Left lobe of liver (tissue), 2 donors: ENCODE data around the gene NTSR1. TPM values are rescaled to one million over a fixed set of nuclear protein-coding genes. Genes with fewer than 3 reads are reported as not detected.

Experiments used
- ATAC-seq: fragments of 200-7000 bp; cut with Tn5 transposase; one replicate; pipeline ENCODE4 v1.9.1; 2020; ENCODE audit warnings: mild to moderate bottlenecking, moderate library complexity
- DNase-seq: peaks from one replicate; pipeline ENCODE4 v3.0.0-alpha.2; 2020; ENCODE audit warnings: low spot score
- total RNA-seq: library from RNA; stranded (reverse); gene quantifications from one replicate; pipeline ENCODE4 v1.2.1, GENCODE V29; 2021
- donor health status: DM: no; HTN: no; CAD: no; lungs with moderate emphysema.
- donor health status: DM: no; HTN: yes; CAD: no.

NTSR1 gene
- total RNA-seq, 1 donor from 2014 or later = 0.10 TPM

- ATAC-seq (peak; percentile 38), DNase-seq (peak; percentile 84)
Measured at GRCh38 chr20:62797671-62798532, 89.3 kb downstream of the NTSR1 start.

DNA sequence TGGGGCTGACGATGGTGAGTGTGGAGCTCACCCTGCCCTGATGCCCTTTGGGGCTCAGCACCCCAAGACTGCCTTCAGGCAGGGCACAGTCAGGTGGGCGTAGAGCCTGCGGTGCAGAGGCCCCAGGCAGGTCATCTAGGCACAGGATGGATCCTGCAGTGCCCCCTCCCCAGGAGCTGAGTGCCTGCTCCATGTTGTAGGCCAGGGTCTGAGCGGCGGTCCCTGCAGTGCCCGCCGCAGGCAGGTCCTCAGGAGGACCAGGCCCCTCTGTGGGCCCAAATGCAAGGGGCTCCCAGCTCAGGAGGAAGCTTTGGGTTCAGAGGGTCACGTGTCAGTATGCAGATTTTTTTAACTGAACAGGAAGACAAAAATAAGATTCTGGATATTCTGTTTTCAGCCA is 90.4 kb downstream of the NTSR1 start:
- DNase-seq = no peak

GRCh38 chr20:62799459-62799858 is 90.8 kb downstream of the NTSR1 start:
- no peak for DNase-seq
- ATAC-seq = no peak

More for the DNA sequence above, 90.4 kb downstream of the NTSR1 start:
- no peak for ATAC-seq

DNA sequence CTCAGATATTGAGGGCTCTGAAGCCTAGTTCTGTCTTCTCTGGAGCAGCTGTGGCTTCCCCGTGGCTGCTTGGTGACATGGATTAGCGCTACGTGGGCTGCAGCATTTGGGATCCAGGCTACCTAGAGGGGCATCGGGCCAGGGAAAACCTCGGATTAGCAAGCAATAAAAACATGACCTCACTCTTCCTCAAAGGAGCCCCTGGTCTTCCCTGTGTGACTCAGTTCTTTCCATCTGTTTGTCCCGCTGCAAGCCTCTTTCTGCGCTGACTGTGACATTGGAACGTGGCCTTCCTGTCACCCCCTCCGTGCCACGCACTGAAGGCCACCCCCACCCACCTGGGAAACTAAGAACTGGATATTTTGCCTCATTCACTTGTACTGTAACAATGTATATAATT is 91.2 kb downstream of the NTSR1 start:
- DNase-seq (no peak), ATAC-seq (no peak)

DNA sequence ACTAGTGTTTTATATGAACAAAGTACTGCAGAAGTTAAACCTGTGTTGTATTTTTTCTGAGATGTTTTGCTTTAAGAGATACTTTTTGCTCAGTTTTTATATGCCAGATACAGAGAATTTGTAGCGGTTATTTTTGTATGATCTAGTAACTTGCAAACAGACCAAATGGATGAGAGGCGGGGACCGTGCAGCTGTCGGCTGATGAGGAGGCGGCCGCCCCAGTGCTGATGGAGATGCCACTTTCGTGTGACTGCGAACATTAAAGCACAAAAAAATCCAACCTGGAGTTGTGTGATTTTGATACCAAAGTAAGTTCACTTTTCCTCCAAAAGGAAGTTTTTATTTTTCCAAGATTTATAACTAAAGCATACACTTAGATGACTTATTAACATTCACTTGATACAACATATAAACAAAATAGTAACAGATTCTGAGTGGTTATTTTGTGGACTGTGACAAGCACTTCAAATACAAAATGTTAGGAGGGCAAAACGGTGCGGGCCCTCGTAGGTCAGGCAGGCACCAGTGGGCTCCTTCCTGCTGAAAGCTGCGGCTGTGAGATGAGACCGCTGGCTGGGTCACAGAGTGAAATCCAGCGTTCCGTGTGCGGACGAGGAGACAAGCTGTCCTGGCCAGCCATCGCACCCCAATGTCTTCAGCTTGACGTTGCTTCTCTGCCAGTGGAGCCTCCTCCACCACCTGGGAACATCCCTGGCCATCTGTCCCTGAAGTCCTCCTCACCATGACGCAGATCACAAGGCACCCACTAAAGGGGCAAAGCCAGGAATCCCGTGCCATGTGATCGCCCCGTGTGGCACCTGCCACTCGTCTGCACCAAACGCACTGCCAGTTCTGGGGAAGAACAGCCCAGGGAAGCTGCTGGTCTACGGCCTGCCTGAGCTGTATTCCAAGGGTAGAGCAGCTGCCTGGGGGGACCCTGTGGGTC is 92.0 kb downstream of the NTSR1 start:
- ATAC-seq (no peak), DNase-seq (no peak)

- DNase-seq (no peak), ATAC-seq (no peak)
Measured at GRCh38 chr20:62801284-62802010, 92.8 kb downstream of the NTSR1 start.

- no peak for DNase-seq
- ATAC-seq = no peak
Measured at GRCh38 chr20:62802026-62802712, 93.5 kb downstream of the NTSR1 start.

DNA sequence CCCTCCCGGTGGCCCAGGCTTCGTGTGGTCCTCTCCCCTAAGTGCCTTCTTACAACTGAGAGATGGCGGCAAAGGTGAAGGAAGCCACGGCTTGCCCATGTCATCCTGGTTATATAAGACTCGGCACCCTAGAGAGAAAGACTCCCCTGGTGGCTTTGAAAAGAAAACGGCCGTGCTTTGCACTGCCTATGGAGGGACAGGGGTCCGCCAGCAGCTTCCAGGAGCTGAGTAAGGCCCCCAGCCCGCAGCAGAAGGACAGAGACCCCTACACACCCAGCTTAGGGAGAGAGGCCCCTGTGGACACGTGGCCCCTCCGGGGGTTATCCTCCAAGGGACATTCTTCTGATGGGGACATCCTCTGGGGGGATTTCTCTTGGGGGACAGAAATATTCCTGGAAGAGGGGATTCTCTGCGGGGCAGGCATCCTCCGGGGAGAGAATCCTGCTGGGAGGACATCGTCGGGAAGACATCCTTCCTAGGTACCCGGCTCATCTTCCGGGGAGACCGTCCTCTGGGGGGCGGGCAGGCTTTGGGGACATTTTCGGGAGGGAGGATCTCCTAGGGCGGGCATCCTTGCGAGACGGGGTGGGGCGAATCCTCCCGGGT is 95.5 kb downstream of the NTSR1 start:
- DNase-seq (no peak), ATAC-seq (no peak)

- ATAC-seq = peak; percentile 46
- DNase-seq = peak; percentile 77
Measured at GRCh38 chr20:62804627-62805154, 96.1 kb downstream of the NTSR1 start, which contains the start of gene OGFR. TSS of gene OGFR (plus strand) at chr20:62804835. CDS start at chr20:62804860, 25 bp downstream.

DNA sequence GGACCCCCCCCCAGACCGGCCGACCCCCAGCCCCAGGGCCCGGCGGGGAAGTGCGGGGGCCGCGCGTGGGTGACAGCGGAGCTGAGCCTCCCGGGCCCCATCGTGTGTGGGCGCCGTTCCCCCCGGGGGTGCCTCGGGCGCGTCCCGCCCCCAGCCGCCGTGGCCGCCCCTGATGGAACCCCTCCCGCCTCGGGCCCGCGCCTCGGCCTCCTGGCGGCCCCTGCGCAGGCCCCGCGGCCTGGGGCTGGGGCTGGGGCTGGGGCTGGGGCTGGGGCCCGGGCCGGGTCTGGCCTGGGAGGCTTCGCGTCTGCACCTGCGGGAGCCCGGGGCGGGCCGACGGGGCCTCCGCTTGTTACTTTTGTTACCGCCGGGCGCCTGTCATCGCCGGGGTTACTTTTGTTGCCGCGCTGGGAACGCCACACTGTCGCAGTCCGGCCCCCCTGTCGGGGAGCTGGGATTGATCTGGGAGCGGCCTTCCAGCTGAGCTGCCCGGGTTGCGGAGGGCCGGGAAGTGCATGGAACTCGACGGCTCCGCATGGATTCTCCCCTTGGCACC is 96.6 kb downstream of the NTSR1 start:
- ATAC-seq (peak; percentile 7), DNase-seq (no peak)

DNA sequence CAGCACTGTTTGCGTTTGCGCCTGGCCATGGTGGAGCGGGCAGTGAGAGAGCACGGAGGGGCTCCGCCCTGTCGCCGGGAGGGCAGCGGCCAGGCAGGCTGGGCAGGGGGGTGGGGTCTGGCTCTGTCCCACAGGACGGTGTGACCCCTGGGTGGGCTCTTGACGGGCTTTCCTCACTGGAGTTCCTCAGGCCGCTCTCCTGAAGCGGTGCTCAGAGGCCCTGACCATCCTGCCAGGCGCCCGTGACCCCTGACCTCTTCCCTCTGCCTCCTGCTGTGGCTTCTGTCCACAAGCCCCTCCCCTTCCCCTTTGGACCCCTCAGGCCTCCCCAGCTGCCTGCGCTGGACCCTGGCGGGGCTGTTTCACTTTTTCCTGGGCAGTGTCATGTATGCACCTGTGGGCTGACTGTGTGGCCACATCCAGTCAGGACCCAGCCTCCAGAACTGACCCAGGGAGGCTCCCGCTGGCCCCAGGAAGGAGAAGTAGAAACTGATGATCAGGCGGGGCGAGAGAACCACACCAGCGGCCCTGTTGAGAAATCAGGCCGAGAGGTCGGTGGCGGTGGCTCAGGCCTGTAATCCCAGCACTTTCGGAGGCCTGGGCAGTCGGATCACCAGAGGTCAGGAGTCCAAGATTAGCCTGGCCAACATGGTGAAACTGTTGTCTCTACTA is 97.2 kb downstream of the NTSR1 start:
- DNase-seq = peak; percentile 91
- ATAC-seq = peak; percentile 74

DNA sequence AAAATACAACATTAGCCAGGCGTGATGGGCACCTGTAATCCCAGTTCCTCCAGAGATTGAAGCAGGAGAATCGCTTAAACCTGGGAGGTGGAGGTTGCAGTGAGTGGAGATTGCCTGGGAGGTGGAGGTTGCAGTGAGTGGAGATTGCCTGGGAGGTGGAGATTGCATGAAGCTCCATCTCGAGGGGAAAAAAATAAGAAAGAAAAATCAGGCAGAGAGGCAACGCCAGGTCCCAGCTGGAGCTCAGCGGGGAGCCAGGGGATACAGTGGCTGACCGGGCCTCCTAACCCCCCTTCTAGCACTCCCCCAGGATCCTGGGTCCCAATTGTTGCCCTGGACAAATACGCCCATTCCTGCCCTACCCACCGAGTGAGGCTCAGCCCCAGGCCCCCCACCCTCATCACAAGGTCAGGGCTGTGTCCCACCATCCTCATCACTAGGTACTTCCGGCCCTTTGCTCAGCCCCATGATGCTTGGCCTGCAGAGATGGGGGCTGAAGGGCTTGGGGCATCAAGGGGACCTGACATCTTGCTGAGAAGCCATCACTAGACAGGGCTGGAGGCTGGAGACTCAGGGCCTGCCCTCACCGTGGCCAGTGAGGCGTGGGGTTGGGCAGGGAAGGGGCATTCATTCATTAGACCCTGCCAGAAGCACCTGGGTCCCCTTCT is 97.9 kb downstream of the NTSR1 start:
- no peak for DNase-seq
- no peak for ATAC-seq

DNA sequence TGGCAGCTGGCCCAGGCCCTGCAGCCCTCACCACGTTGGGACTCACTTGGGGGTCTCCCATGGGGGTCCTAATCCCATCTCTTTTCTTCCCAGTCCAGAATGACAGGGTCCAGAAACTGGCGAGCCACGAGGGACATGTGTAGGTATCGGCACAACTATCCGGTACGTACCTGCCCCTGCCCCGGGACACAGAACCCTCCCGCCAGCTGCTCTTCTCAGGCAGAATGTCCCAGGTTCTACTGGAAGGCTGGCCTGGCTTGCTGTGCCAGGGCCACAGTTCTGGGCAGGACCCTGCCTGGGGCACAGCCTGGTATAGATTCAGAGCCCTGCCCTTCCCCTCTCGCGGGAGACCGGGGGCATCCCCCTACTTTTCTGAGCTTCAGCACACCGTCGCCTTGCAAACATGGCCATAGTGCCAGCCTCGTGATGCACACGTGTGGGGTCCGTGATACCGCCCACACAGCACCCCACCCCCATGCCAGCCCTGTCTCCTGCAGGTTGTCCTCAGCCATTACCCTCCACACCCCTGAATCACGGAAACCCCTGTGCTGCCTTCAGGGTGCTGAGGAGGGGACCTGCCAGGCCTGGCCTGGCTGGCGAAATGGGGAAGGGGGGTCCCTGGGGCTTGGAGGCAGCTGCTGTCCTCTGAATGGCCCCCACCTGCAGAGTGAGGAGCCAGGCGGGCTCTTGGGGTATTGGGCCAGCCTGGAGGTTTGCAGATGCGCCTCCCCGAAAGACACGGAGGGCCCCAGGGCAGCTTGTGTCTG is 99.0 kb downstream of the NTSR1 start:
- no peak for DNase-seq
- no peak for ATAC-seq

DNA sequence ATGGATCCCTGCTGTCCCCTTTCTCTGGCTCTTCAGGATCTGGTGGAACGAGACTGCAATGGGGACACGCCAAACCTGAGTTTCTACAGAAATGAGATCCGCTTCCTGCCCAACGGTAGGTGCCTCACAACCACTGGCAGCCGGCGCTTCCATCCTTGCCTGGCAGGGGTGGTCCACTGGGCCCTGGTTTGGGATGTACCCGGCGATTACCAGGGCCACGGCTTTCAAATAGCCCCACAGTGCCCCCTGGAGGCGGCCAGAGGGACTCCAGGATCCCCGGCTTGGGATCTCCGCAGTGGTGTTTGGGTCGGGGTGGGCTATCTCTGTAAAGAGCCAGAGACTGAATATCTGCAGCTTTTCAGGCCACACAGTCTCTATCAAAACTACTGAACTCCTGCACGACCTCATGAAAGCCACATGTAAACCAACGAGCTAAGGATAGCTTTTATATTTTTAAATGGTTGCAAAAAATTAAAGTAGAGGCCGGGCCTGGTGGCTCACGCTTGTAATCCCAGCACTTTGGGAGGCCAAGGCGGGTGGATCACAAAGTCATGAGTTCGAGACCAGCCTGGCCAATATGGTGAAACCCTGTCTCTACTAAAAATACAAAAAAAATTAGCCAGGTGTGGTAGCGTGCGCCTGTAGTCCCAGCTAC is 99.7 kb downstream of the NTSR1 start:
- ATAC-seq (peak; percentile 48), DNase-seq (no peak)

- no peak for DNase-seq
Measured at GRCh38 chr20:62809530-62810428, 101.1 kb downstream of the NTSR1 start.

GRCh38 chr20:62811320-62811719 is 102.7 kb downstream of the NTSR1 start:
- DNase-seq (no peak), ATAC-seq (no peak)

More at GRCh38 chr20:62809530-62810428, 101.1 kb downstream of the NTSR1 start:
- no peak for ATAC-seq
